EL (cell line): ENCODE data around the gene AQP7.
"Not testable (repeated sequence)": the region's sequence is repeated elsewhere in the genome, so short reads cannot be mapped to it uniquely, and the experiment has no call there.

ENCODE experiments used
- DNase-seq: peaks from one replicate; pipeline ENCODE4 v3.0.0-alpha.2; 2016

The AQP7 gene

GRCh38 chr9:33393581-33393980, 8.8 kb downstream of the AQP7 start:
- no peak for DNase-seq

- DNase-seq, result not testable (repeated sequence)
These were observed 9.8 kb downstream of the AQP7 start for GRCh38 chr9:33392591-33393021.

GRCh38 chr9:33391111-33391771, 11.1 kb downstream of the AQP7 start:
- DNase-seq, result peak; percentile 91

GRCh38 chr9:33388110-33388994, 14.0 kb downstream of the AQP7 start:
- DNase-seq, result no peak

- DNase-seq, result not testable (repeated sequence)
These were observed 15.4 kb downstream of the AQP7 start for GRCh38 chr9:33386998-33387397.

GRCh38 chr9:33386641-33386996, 15.7 kb downstream of the AQP7 start:
- DNase-seq, result not testable (repeated sequence)

GRCh38 chr9:33385979-33386640, 16.3 kb downstream of the AQP7 start:
- DNase-seq, result not testable (repeated sequence)

GRCh38 chr9:33385536-33385935, 16.8 kb downstream of the AQP7 start:
- not testable (repeated sequence) for DNase-seq

GRCh38 chr9:33383396-33383795, 19.0 kb downstream of the AQP7 start:
- not testable (repeated sequence) for DNase-seq

GRCh38 chr9:33382397-33382796, 20.0 kb downstream of the AQP7 start:
- peak; percentile 25 for DNase-seq

- peak; percentile 22 for DNase-seq
These were observed 21.1 kb downstream of the AQP7 start for GRCh38 chr9:33381231-33381791.

GRCh38 chr9:33380390-33381094, 21.8 kb downstream of the AQP7 start:
- DNase-seq, result no peak

- no peak for DNase-seq
These were observed 22.5 kb downstream of the AQP7 start for GRCh38 chr9:33379666-33380389.

- DNase-seq, result no peak
These were observed 24.1 kb downstream of the AQP7 start for GRCh38 chr9:33378121-33378795.

- DNase-seq, result no peak
These were observed 25.2 kb downstream of the AQP7 start for GRCh38 chr9:33377089-33377715.

GRCh38 chr9:33375841-33376321, 26.5 kb downstream of the AQP7 start:
- DNase-seq, result no peak

GRCh38 chr9:33375238-33375840, 27.0 kb downstream of the AQP7 start:
- DNase-seq, result no peak

- DNase-seq, result peak; percentile 76
These were observed 27.6 kb downstream of the AQP7 start for GRCh38 chr9:33374634-33375237.

GRCh38 chr9:33374190-33374589, 28.2 kb downstream of the AQP7 start:
- DNase-seq, result no peak

- DNase-seq, result no peak
These were observed 29.5 kb downstream of the AQP7 start for GRCh38 chr9:33372900-33373299.
